ENCODE data around the gene PTPRN2.

The PTPRN2 gene

DNA sequence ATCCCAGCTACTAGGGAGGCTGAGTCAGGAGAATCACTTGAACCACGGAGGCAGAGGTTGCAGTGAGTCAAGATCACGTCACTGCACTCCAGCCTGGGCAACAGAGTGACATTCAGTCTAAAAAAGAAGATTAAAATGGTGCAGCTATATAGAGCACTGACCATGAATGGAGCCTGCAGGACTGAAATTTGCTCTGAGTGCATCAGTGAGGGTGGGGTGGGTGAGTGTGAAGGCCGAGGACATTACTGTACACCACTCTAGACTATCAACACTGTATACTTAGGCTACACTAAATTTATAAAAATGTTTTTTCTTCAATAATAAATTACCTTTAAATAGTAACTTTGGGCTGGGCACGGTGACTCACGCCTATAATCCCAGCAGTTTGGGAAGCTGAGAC is 294.7 kb downstream of the PTPRN2 start:
- TF ChIP-seq, protein P1, sequence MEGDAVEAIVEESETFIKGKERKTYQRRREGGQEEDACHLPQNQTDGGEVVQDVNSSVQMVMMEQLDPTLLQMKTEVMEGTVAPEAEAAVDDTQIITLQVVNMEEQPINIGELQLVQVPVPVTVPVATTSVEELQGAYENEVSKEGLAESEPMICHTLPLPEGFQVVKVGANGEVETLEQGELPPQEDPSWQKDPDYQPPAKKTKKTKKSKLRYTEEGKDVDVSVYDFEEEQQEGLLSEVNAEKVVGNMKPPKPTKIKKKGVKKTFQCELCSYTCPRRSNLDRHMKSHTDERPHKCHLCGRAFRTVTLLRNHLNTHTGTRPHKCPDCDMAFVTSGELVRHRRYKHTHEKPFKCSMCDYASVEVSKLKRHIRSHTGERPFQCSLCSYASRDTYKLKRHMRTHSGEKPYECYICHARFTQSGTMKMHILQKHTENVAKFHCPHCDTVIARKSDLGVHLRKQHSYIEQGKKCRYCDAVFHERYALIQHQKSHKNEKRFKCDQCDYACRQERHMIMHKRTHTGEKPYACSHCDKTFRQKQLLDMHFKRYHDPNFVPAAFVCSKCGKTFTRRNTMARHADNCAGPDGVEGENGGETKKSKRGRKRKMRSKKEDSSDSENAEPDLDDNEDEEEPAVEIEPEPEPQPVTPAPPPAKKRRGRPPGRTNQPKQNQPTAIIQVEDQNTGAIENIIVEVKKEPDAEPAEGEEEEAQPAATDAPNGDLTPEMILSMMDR (IDR thresholded peaks at IDR 0.05; ENCODE audit: borderline replicate concordance, insufficient read depth, low read depth, low read length), result no peak
- no peak overlapping the region for H3K4me3 ChIP-seq (ENCODE audit: low read depth, low read length)

DNA sequence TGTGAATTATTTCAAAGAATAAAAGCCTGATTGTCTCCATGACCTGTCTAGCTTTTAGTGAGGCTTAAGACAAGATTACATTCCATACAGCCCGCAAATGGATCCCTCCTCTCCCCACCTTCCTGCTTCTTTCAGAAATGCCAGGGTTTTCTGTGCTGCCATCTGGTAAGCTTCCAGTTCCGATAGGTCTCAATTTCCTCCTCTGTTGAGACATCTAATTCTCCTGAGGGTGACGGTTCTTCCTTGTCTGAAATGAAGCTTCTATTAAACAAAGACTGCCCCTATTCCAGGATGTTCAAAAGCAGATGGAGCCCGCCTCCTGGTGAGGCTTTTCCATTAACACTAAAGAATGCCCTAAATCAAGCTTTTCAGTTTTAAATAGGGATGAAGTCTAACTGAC is 295.6 kb downstream of the PTPRN2 start:
- TF ChIP-seq, protein P1 (IDR thresholded peaks at IDR 0.05; ENCODE audit: borderline replicate concordance, insufficient read depth, low read depth, low read length), result no peak
- no peak overlapping the region for H3K4me3 ChIP-seq (ENCODE audit: low read depth, low read length)

DNA sequence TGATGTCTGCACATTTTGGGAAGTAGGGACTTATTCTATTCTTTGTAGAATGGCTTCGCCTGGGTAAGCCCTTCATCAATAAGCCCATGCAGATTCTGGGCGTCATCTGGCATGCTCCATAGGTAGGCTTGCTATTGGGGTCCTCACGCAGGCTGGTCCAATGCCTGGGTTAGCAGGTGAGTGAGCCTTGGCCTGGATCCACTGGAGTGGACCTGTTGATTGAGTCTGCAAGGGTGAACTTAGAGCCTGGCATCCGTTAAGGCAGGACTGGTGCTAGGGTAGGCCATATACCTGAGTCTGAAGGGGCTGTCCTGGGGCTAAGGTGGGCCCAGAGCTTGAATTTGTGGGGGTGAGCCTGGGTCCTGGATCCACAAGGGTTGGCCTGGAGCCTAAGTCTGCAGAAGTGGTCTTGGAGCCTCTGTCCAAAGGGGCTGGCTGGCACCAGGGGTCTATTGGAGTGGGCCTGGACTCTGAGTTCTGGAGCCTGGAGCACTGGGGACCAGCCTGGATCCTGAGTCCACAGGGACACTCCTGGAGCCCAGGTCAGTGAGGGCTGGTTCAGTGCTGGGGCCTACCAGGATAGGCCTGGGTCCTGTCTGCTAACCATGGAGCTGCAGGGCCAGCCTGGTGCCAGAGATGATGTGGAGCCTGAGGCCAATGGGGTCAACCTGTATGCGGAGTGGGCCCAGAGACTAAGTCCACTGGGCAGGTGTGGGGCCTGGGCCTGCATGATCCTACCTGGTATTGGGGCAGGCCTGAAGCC is 297.7 kb downstream of the PTPRN2 start:
- no peak overlapping the region for H3K4me3 ChIP-seq (ENCODE audit: low read depth, low read length)
- TF ChIP-seq, protein P1 (IDR thresholded peaks at IDR 0.05; ENCODE audit: borderline replicate concordance, insufficient read depth, low read depth, low read length), result no peak

DNA sequence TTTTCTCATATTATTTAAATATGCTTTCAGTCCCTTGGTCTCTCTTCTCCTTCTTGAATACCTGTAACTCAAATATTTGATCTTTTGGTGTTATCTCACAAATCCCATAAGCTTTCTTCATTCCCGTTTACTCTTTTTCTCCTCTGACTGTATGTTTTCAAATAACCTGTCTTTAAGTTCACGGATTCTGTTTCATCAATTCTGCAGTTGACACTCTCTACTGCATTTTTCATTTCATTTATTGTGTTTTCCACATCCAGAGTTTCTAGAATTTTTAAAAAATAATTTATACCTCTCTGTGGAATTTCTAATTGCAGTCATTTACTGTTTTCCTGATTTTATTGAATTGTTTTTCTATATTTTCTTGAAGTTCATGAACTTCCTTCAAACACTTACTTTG is 298.4 kb downstream of the PTPRN2 start:
- H3K4me3 ChIP-seq (ENCODE audit: low read depth, low read length), result no peak overlapping the region
- TF ChIP-seq, protein P1 (IDR thresholded peaks at IDR 0.05; ENCODE audit: borderline replicate concordance, insufficient read depth, low read depth, low read length), result no peak

DNA sequence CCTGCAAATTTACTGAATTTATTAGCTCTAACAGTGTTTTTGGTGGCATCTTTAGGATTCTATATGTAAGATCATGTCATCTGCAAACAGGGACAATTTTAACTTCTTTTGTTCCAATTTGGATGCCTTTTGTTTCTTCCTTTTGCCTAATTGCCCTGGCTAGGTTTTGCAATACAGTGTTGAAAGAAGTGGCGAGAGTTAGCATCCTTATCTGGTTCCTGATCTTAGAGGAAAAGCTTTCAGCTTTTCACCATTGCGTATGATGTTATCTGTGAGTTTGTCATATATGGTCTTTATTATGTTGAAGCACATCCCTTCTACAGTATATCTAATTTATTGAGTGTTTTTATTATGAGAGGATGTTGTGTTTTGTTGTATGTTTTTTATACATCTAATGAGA is 301.4 kb downstream of the PTPRN2 start:
- TF ChIP-seq, protein P1 (IDR thresholded peaks at IDR 0.05; ENCODE audit: borderline replicate concordance, insufficient read depth, low read depth, low read length), result no peak
- no peak overlapping the region for H3K4me3 ChIP-seq (ENCODE audit: low read depth, low read length)

DNA sequence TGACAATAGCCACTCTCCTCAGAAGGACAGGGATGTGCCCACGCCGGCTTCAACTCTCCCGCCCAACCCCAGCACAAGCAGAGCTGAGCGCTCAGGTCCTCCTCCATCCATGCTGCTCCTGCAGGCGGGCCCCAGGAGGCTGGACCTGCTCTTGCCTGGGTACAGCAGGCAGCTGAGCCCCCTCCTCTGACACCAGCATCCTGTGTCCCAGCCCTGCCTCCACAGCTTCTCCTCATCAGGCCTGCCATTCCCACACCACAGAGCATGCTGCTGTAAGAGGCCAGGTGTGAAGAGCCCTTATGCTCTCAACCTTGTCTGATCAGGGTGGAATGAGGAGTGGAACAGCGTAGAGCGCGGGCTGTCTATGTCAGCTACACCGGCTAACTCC is 302.2 kb downstream of the PTPRN2 start:
- TF ChIP-seq, protein P1 (IDR thresholded peaks at IDR 0.05; ENCODE audit: borderline replicate concordance, insufficient read depth, low read depth, low read length), result no peak
- H3K4me3 ChIP-seq (ENCODE audit: low read depth, low read length), result no peak overlapping the region

DNA sequence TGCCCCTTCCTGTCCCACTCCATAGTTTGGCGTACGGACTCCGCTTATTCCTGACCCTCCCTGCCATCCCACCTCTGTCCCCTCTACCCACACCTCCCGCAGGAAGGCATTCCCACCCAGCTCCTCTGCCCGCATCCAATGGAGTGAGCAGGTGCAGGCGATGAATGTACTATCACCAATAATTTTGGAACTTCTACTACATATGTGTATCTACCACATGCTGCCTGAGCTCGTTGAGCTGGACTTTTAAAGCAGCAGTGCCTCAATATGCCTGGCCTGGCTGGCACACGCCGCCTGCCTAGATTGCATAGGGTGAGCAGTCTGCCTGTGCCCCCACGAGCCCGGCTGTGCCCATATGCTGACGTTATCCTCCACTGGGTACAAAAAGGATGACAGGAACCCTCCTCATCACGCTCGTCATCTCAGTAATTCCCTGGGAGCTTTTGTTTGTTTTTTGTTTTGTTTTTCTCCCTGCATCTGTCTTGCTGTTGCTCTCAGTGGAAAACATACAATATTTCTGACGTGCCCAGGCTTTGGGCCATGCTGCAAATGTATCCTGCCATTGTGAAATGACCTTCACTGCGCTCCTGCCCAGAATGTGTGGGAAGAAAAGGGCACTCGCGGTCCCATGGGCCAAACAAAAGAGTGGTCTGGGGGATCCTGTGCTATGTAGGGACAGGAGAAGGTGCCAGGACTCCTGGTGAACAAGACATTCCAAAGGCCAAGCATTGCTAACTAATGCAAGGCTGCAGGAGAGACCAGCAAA is 302.8 kb downstream of the PTPRN2 start:
- TF ChIP-seq, protein P1 (IDR thresholded peaks at IDR 0.05; ENCODE audit: borderline replicate concordance, insufficient read depth, low read depth, low read length), result no peak
- no peak overlapping the region for H3K4me3 ChIP-seq (ENCODE audit: low read depth, low read length)
